Astrocyte (in vitro differentiated cells and primary cell): ENCODE results near the gene B4GALNT3. TPM values are rescaled to one million over a fixed set of nuclear protein-coding genes. Genes with fewer than 3 reads are reported as not detected.

ENCODE experiments used
- DNase-seq: peaks from one replicate; pipeline ENCODE4 v3.0.0-alpha.2; 2010; ENCODE audit warnings: low read depth
- FAIRE-seq: peaks from 2 replicates; lab custom pipeline; 2011; peaks lifted over from hg19 to GRCh38; lab: Jason Lieb, UNC
- H2AFZ ChIP-seq: 2 replicates; pipeline ENCODE4 v1.6.0; 2012; ENCODE audit warnings: low read depth, low read length, inconsistent platforms
- H3K27ac ChIP-seq: 2 replicates; pipeline ENCODE4 v1.5.1; 2011; ENCODE audit warnings: low read depth, low read length, inconsistent platforms
- H3K27me3 ChIP-seq: 2 replicates; pipeline ENCODE4 v1.6.0; 2011; ENCODE audit warnings: low read length, inconsistent platforms; ENCODE audit not compliant: insufficient read depth
- H3K36me3 ChIP-seq: 2 replicates; pipeline ENCODE4 v1.5.1; 2011; ENCODE audit warnings: low read length, inconsistent platforms; ENCODE audit not compliant: insufficient read depth
- H3K4me1 ChIP-seq: 2 replicates; pipeline ENCODE4 v1.5.1; 2011; ENCODE audit warnings: low read length, inconsistent platforms; ENCODE audit not compliant: insufficient read depth
- H3K4me2 ChIP-seq: 2 replicates; pipeline ENCODE4 v1.6.0; 2012; ENCODE audit warnings: low read length, inconsistent platforms
- H3K4me3 ChIP-seq: 2 replicates; pipeline ENCODE4 v1.5.1; 2011; ENCODE audit warnings: low read depth, mild to moderate bottlenecking, low read length, inconsistent platforms; ENCODE audit not compliant: insufficient read depth
- H3K79me2 ChIP-seq: 2 replicates; pipeline ENCODE4 v1.6.0; 2012; ENCODE audit warnings: mild to moderate bottlenecking, low read length, inconsistent platforms; ENCODE audit not compliant: insufficient read depth
- H3K9ac ChIP-seq: 2 replicates; pipeline ENCODE4 v1.6.0; 2012; ENCODE audit warnings: mild to moderate bottlenecking, low read length, inconsistent platforms
- H3K9me3 ChIP-seq: 2 replicates; pipeline ENCODE4 v1.5.1; 2012; ENCODE audit warnings: low read depth, mild to moderate bottlenecking, low read length, inconsistent platforms; ENCODE audit not compliant: insufficient read depth
- H4K20me1 ChIP-seq: 2 replicates; pipeline ENCODE4 v1.6.0; 2012; ENCODE audit warnings: low read length, inconsistent platforms; ENCODE audit not compliant: insufficient read depth
- H3K27ac Mint-ChIP-seq: one replicate; pipeline ENCODE4 v1.8.0; 2021; ENCODE audit warnings: mild to moderate bottlenecking, mixed read lengths; ENCODE audit not compliant: unreplicated experiment
- H3K27me3 Mint-ChIP-seq: one replicate; pipeline ENCODE4 v1.8.0; 2021; ENCODE audit warnings: low read depth, mixed read lengths; ENCODE audit not compliant: unreplicated experiment
- H3K36me3 Mint-ChIP-seq: one replicate; pipeline ENCODE4 v1.8.0; 2021; ENCODE audit warnings: low read depth, mixed read lengths; ENCODE audit not compliant: unreplicated experiment
- H3K4me1 Mint-ChIP-seq: one replicate; pipeline ENCODE4 v1.8.0; 2021; ENCODE audit warnings: low read depth, mixed read lengths; ENCODE audit not compliant: unreplicated experiment
- H3K4me3 Mint-ChIP-seq: one replicate; pipeline ENCODE4 v1.8.0; 2021; ENCODE audit warnings: mild to moderate bottlenecking, moderate library complexity, mixed read lengths; ENCODE audit not compliant: unreplicated experiment
- H3K9me3 Mint-ChIP-seq: one replicate; pipeline ENCODE4 v1.8.0; 2021; ENCODE audit warnings: mild to moderate bottlenecking, mixed read lengths; ENCODE audit not compliant: unreplicated experiment
- EZH2 ChIP-seq: IDR thresholded peaks from 2 replicates; pipeline ENCODE4 v1.6.1; 2012; ENCODE audit warnings: mild to moderate bottlenecking, low read length, inconsistent platforms; ENCODE audit not compliant: insufficient read depth
- total RNA-seq: library from RNA; stranded (reverse); gene quantifications from 2 replicates; pipeline ENCODE4 v1.2.1, GENCODE V29; 2021
- TF ChIP-seq, protein P1 (sequence below): IDR thresholded peaks from 2 replicates; pipeline ENCODE4 v1.5.1; 2011; ENCODE audit warnings: low read depth, mild to moderate bottlenecking, inconsistent platforms, low read length, moderate library complexity; ENCODE audit not compliant: insufficient read depth

The B4GALNT3 gene
- total RNA-seq, 1 donor from 2014 or later: 3.6 TPM

- Histone ChIP-seq H3K27ac (no peak overlapping the region), H4K20me1 (no peaks in the 10 kb centered on the region), H3K4me3 (no peak overlapping the region), H3K4me2 (no peak overlapping the region), H3K9ac (no peak overlapping the region), H3K27me3 (peaks cover 27% of the 10 kb centered on the region), H2AFZ (no peak overlapping the region), H3K4me1 (peaks cover 14% of the 10 kb centered on the region), H3K36me3 (no peaks in the 10 kb centered on the region), H3K79me2 (no peaks in the 10 kb centered on the region), H3K9me3 (no peaks in the 10 kb centered on the region)
- no peak for TF ChIP-seq EZH2
- H3K4me3 Mint-ChIP-seq: no peak overlapping the region
- no peak for FAIRE-seq
- H3K27ac Mint-ChIP-seq: no peak overlapping the region
- peaks cover 12% of the 10 kb centered on the region for H3K4me1 Mint-ChIP-seq
- peaks cover 13% of the 10 kb centered on the region for H3K27me3 Mint-ChIP-seq
- DNase-seq: no peak
- H3K36me3 Mint-ChIP-seq: peaks cover 2% of the 10 kb centered on the region
- H3K9me3 Mint-ChIP-seq: peaks cover 4% of the 10 kb centered on the region
Measured at GRCh38 chr12:484096-484495, 24.4 kb downstream of the B4GALNT3 start.

DNA sequence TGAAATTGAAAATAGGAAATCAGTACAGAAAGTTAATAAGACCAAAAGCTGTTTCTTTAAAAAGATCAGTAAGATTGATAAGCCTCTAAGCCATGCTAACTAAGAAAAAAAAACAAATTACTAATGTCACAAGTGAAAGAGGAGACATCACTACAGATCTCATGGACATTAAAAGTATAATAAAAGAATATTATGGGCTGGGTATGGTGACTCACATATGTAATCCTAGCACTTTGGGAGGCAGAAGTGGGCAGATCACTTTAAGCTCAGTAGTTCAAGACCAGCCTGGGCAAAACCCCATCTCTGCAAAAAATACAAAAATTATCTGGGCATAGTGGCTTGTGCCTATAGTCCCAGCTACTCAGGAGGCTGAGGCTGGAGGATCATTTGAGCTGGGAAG is 30.5 kb downstream of the B4GALNT3 start:
- Histone ChIP-seq H3K4me2 (no peak overlapping the region), H3K9me3 (peaks cover 6% of the 10 kb centered on the region), H3K27ac (no peak overlapping the region), H3K79me2 (no peaks in the 10 kb centered on the region), H3K4me1 (no peaks in the 10 kb centered on the region), H3K36me3 (no peaks in the 10 kb centered on the region), H3K9ac (no peak overlapping the region), H3K27me3 (peaks cover 14% of the 10 kb centered on the region), H4K20me1 (no peaks in the 10 kb centered on the region), H2AFZ (no peak overlapping the region), H3K4me3 (no peak overlapping the region)
- no peak for TF ChIP-seq EZH2
- TF ChIP-seq, protein P1, sequence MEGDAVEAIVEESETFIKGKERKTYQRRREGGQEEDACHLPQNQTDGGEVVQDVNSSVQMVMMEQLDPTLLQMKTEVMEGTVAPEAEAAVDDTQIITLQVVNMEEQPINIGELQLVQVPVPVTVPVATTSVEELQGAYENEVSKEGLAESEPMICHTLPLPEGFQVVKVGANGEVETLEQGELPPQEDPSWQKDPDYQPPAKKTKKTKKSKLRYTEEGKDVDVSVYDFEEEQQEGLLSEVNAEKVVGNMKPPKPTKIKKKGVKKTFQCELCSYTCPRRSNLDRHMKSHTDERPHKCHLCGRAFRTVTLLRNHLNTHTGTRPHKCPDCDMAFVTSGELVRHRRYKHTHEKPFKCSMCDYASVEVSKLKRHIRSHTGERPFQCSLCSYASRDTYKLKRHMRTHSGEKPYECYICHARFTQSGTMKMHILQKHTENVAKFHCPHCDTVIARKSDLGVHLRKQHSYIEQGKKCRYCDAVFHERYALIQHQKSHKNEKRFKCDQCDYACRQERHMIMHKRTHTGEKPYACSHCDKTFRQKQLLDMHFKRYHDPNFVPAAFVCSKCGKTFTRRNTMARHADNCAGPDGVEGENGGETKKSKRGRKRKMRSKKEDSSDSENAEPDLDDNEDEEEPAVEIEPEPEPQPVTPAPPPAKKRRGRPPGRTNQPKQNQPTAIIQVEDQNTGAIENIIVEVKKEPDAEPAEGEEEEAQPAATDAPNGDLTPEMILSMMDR: no peak
- Mint-ChIP-seq H3K27me3 (peaks cover 2% of the 10 kb centered on the region), H3K27ac (no peak overlapping the region), H3K36me3 (no peaks in the 10 kb centered on the region), H3K4me1 (no peaks in the 10 kb centered on the region), H3K4me3 (no peak overlapping the region), H3K9me3 (peaks cover 29% of the 10 kb centered on the region)
- DNase-seq (no peak), FAIRE-seq (no peak)

DNA sequence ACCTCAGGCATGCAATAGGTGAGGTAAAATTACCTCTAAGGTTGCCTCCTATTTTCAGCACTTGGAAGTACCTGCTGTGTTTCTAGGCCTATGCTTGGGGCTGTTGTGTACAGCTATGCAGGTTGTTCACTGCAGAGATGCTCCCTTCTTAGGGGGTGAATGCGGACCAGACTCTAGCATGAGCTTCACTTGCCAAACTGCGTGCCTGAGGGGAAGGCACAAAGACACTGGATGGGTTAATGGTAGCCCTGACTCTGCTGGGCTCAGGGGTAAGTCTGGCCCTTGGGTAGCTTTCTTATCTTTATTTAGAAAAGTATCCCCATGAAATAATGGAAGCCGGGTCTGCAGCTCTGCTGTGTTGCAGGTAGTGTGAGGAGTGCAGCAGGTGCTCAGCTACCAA is 35.7 kb downstream of the B4GALNT3 start:
- Histone ChIP-seq H3K4me2 (no peak overlapping the region), H3K4me3 (no peak overlapping the region), H3K4me1 (no peaks in the 10 kb centered on the region), H3K79me2 (no peaks in the 10 kb centered on the region), H3K36me3 (no peaks in the 10 kb centered on the region), H3K27me3 (peaks cover 22% of the 10 kb centered on the region), H4K20me1 (no peaks in the 10 kb centered on the region), H2AFZ (no peak overlapping the region), H3K9ac (no peak overlapping the region), H3K27ac (no peak overlapping the region), H3K9me3 (peaks cover under 1% of the 10 kb centered on the region)
- FAIRE-seq (no peak), DNase-seq (no peak)
- Mint-ChIP-seq H3K27me3 (peaks cover 10% of the 10 kb centered on the region), H3K9me3 (peaks cover 19% of the 10 kb centered on the region), H3K27ac (no peak overlapping the region), H3K4me3 (no peak overlapping the region), H3K4me1 (peaks cover 6% of the 10 kb centered on the region), H3K36me3 (no peaks in the 10 kb centered on the region)
- TF ChIP-seq EZH2: no peak
- TF ChIP-seq, protein P1: no peak
